Mesodermal cell (in vitro differentiated cells): ENCODE measurements around the gene TSNAXIP1.
A peak's percentile ranks its signal among the peaks of the same experiment; 100 is the strongest.

ENCODE experiments used
- H3K27ac ChIP-seq: 2 replicates; pipeline ENCODE4 v1.7.0; 2013; ENCODE audit warnings: mild to moderate bottlenecking, low read depth, low read length, moderate library complexity; ENCODE audit not compliant: severe bottlenecking
- H3K36me3 ChIP-seq: 2 replicates; pipeline ENCODE4 v1.7.1; 2013; ENCODE audit warnings: mild to moderate bottlenecking, low read length, moderate library complexity; ENCODE audit not compliant: control insufficient read depth, insufficient read depth
- H3K4me1 ChIP-seq: one replicate; pipeline ENCODE4 v1.7.1; 2013; ENCODE audit warnings: mild to moderate bottlenecking, low read length; ENCODE audit not compliant: insufficient read depth, control insufficient read depth, poor library complexity, severe bottlenecking
- H3K4me3 ChIP-seq: 2 replicates; pipeline ENCODE4 v1.7.0; 2013; ENCODE audit warnings: low read length, control low read depth, mild to moderate bottlenecking; ENCODE audit not compliant: insufficient read depth, poor library complexity, severe bottlenecking; ENCODE audit errors: extremely low read depth
- H3K9me3 ChIP-seq: 2 replicates; pipeline ENCODE4 v1.7.1; 2013; ENCODE audit warnings: mild to moderate bottlenecking, low read length, moderate library complexity; ENCODE audit not compliant: control insufficient read depth
- WGBS, 2 experiments: methylation state at CpG; one replicate each; pipeline ENCODE4 v1.1.5; 2013; ENCODE audit warnings: missing lambda C conversion rate in 2 of 2; ENCODE audit not compliant: insufficient coverage in 2 of 2; 5-methylcytosine and 5-hydroxymethylcytosine counted together

The TSNAXIP1 gene

GRCh38 chr16:67807148-67807682 lies 526 bp downstream of the TSNAXIP1 start:
- Histone ChIP-seq H3K4me3 (peak overlapping the region; percentile 96), H3K9me3 (no peaks in the 10 kb centered on the region), H3K27ac (peak overlapping the region; percentile 73), H3K4me1 (no peaks in the 10 kb centered on the region), H3K36me3 (peaks cover 24% of the 10 kb centered on the region)
- WGBS, 2 experiments: 42 to 68% methylated on average over 13 to 20 of the region's 24 CpGs

- no peak overlapping the region for H3K4me3 ChIP-seq
- WGBS, 2 experiments: 92% methylated on average over 1 of the region's 1 CpG; no CpG with 5 or more reads in 1 of the 2 experiments
- H3K27ac ChIP-seq: no peak overlapping the region
- H3K4me1 ChIP-seq: no peaks in the 10 kb centered on the region
- no peaks in the 10 kb centered on the region for H3K9me3 ChIP-seq
- H3K36me3 ChIP-seq: no peaks in the 10 kb centered on the region
Observed at GRCh38 chr16:67811899-67812298, 5.2 kb downstream of the TSNAXIP1 start.

DNA sequence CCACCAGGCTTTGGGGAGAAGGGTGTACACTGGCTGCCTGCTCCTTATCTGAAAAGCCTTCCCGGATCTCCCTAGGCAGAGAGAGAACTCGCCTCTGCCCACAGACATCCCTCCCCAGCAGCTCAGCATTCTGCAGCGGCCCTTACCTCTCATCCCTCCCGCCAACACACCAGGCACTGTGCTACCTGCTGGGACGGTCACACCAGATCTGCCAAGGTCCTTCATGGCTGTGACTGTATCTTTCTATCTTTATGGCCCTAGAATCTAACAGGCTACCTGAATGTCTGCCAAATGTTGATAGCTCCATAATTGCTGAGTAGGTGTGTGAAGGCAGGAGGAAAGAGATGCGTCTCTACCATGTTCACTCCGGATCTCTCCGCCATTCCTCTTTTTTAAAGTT lies 7.9 kb downstream of the TSNAXIP1 start:
- H3K4me1 ChIP-seq: no peaks in the 10 kb centered on the region
- no peaks in the 10 kb centered on the region for H3K9me3 ChIP-seq
- H3K27ac ChIP-seq: no peak overlapping the region
- no peak overlapping the region for H3K4me3 ChIP-seq
- no peaks in the 10 kb centered on the region for H3K36me3 ChIP-seq
- 78 to 88% methylated on average over 5 to 6 of the region's 8 CpGs for WGBS, 2 experiments

DNA sequence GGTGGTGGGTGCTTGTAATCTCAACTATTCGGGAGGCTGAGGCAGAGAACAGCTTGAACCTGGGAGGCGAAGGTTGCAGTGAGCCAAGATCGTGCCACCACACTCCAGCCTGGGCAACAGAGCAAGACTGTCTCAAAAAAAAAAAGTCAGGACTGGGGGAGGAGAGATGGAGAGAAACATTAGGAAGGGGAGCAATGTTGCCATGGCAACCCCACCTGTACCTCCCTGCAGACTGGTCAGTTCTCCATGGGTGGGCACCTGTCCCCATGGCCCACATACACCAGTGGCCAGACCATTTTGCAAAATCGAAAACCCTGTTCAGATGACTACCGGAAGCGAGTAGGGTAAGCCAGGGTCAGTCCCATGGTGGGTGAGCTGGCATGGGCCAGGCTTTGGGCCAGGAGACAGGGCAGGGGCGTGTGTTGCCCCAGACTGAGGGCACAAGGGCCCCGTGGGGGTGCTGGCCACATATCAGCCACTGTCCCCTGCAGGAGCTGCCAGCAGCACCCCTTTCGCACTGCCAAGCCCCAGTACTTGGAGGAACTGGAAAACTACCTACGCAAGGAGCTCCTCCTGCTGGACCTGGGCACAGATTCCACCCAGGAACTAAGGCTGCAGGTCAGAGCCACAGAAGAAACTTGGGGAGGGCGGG lies 14.0 kb downstream of the TSNAXIP1 start:
- H3K36me3 ChIP-seq: no peaks in the 10 kb centered on the region
- no peaks in the 10 kb centered on the region for H3K4me1 ChIP-seq
- H3K4me3 ChIP-seq: no peak overlapping the region
- H3K9me3 ChIP-seq: no peaks in the 10 kb centered on the region
- H3K27ac ChIP-seq: no peak overlapping the region
- WGBS, 2 experiments: 84 to 94% methylated on average over 9 to 10 of the region's 11 CpGs

DNA sequence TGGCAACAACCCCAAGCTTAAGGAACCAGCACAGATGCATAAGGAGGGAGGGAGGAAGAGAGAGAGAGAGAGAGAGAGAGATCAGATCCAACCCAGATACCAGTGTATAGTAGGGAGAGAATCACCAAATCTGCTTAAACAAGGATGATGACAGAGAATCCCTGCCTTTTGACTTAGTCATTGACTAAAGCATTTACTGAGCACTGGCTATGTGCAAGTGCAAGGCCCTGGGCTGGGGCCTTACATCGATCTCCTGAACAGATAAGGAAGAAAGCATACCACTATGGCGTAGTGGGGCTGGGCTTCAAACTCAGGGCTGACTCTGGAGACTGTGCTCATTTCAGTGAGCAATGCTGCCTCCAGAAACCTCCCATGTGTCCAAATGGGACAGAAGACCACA lies 15.8 kb downstream of the TSNAXIP1 start:
- Histone ChIP-seq H3K27ac (no peak overlapping the region), H3K9me3 (no peaks in the 10 kb centered on the region), H3K4me1 (no peaks in the 10 kb centered on the region), H3K36me3 (peaks cover 12% of the 10 kb centered on the region), H3K4me3 (no peak overlapping the region)
- 93 to 100% methylated on average over 2 of the region's 2 CpGs for WGBS, 2 experiments

- H3K4me3 ChIP-seq: no peak overlapping the region
- no peaks in the 10 kb centered on the region for H3K9me3 ChIP-seq
- H3K27ac ChIP-seq: no peak overlapping the region
- no peaks in the 10 kb centered on the region for H3K4me1 ChIP-seq
- H3K36me3 ChIP-seq: peaks cover 28% of the 10 kb centered on the region
- WGBS, 2 experiments: 82 to 84% methylated on average over 5 to 8 of the region's 8 CpGs
Observed at GRCh38 chr16:67825119-67825518, 18.4 kb downstream of the TSNAXIP1 start.

GRCh38 chr16:67825906-67826305 lies 19.2 kb downstream of the TSNAXIP1 start:
- Histone ChIP-seq H3K27ac (no peak overlapping the region), H3K4me1 (no peaks in the 10 kb centered on the region), H3K9me3 (no peaks in the 10 kb centered on the region), H3K36me3 (peaks cover 34% of the 10 kb centered on the region), H3K4me3 (no peak overlapping the region)
- WGBS, 2 experiments: 95 to 96% methylated on average over 9 to 14 of the region's 14 CpGs

DNA sequence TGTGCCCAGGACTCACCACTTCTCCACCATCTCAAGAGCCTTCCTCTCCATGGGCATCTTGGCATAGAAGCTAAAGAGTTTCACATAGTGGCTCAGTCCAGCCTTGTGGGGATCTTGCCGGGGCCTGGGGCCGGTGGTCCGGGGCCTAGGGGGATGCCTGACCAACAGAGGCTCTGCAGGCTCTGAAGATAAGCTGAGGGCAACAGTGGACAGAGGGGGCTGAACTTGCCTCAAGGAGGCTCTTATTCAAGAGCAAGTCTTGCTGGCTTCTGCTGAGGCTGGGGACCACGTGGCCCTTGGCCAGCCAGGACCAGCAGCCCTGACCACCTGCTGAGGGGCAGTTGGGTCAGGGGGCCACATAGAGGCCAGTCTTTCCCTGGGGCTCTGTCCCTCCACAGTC lies 22.0 kb downstream of the TSNAXIP1 start:
- 98 to 100% methylated on average over 3 to 4 of the region's 4 CpGs for WGBS, 2 experiments
- no peaks in the 10 kb centered on the region for H3K9me3 ChIP-seq
- no peak overlapping the region for H3K4me3 ChIP-seq
- H3K27ac ChIP-seq: no peak overlapping the region
- H3K4me1 ChIP-seq: peaks cover 12% of the 10 kb centered on the region
- peaks cover 47% of the 10 kb centered on the region for H3K36me3 ChIP-seq

GRCh38 chr16:67833030-67833414 lies 26.3 kb downstream of the TSNAXIP1 start:
- WGBS, 2 experiments: 14 to 22% methylated on average over 3 of the region's 3 CpGs
- peak overlapping the region; percentile 41 for H3K27ac ChIP-seq

DNA sequence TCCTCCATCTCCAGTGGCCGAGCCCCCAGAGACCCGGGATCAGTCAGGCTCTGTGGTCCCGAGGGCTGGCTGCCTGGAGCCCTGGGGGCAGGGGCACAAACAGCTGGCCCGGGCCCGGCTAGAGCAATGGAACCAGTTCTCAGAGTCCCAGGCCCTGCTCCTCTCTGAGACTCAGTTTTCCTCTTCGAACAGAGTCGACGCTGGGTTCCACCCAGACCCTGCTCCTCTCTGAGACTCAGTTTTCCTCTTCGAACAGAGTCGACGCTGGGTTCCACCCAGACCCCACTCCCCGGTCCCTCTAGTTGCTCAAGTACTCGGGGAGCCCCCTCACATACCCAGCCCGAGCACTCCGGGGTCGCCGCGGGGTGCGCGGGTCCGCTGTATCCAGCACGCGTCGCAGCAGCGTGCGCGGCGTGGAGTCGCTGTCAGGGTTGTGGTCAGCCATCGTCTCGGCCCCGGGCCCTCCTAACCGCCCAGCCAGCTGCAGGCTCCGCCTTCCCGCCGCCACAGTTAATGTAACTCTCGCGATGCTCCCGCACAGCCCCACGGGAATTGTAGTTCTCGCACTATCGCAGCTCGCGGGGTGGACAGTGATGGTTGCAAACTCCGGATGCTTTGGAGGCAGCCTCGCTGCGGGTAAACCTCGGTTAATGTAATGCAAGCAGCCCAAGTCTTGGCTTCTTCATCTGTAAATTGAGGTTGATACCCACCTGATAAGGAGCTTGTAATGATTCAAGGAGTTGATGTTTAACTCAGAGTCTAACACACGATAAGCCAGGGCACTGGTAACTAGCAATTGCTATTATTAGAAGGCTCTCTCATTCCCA lies 26.9 kb downstream of the TSNAXIP1 start:
- Histone ChIP-seq H3K36me3 (peaks cover 26% of the 10 kb centered on the region), H3K4me3 (peak overlapping the region; percentile 76), H3K27ac (peak overlapping the region; percentile 41), H3K9me3 (no peaks in the 10 kb centered on the region), H3K4me1 (peaks cover 12% of the 10 kb centered on the region)
- WGBS, 2 experiments: 2% methylated on average over 42 to 48 of the region's 49 CpGs

More at GRCh38 chr16:67833030-67833414, 26.3 kb downstream of the TSNAXIP1 start:
- H3K9me3 ChIP-seq: no peaks in the 10 kb centered on the region
- H3K4me3 ChIP-seq: peak overlapping the region; percentile 76
- peaks cover 12% of the 10 kb centered on the region for H3K4me1 ChIP-seq
- peaks cover 31% of the 10 kb centered on the region for H3K36me3 ChIP-seq
